Measurements from ENCODE around the gene REPS2.

DNA sequence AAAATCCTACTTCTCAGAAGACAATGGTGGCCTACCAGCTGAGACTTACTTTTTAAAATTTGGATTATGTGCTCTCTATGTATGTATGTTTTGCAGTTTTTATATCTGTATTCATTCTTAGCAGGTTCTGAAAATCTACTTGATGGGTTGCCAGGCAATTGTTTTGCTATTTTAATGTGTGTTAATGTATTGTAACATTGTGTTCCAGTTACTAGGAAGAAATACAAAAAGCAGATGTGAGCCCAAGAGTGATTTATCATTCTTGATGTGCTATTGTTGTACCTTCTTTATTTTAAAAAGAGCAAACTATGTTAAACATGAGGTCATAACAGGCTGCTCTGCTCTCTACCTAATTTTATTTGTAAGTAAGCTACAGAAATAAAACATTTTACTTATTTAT is 81.9 kb downstream of the REPS2 start:
- no peak for TF ChIP-seq POLR2AphosphoS5 (IDR thresholded peaks at IDR 0.05; ENCODE audit: low read depth)
- no peak for TF ChIP-seq CREB1 (CRISPR knock-in tag; IDR thresholded peaks at IDR 0.05; ENCODE audit: low read depth)

Measured in GM23338 (cell line).